Measurements from ENCODE around the gene JUND. TPM values are rescaled to one million over a fixed set of nuclear protein-coding genes. Genes with fewer than 3 reads are reported as not detected.

The JUND gene
- total and polyA plus RNA-seq, 2 of the 4 experiments (the other 2 are of a cell fraction) = 14.2 to 77.2 TPM

- TF ChIP-seq MAZ (IDR thresholded peaks at IDR 0.05; ENCODE audit: borderline replicate concordance, low read depth, low read length) (peak; percentile 9; the same call in 1 of the 2 replicates), CHD1 (IDR thresholded peaks at IDR 0.05; ENCODE audit: low read depth, low read length) (no peak)
These were observed 782 bp upstream of the JUND start (continued) for GRCh38 chr19:18282021-18282787.

- ATAC-seq (ENCODE audit: low read depth) (no peak), DNase-seq (peak; percentile 69)
- H3K9ac ChIP-seq (ENCODE audit: low read depth, low read length) = peak overlapping the region; percentile 93
- no TSS peak for BruUV-seq (replicated peaks)
- H3K14ac ChIP-seq (replicated peaks; ENCODE audit: low read depth, low read length) = peak overlapping the region; percentile 100
- H2BK20ac ChIP-seq (ENCODE audit: low read depth, low read length) = peak overlapping the region; percentile 3; the same call in 1 of the 2 replicates
- in situ Hi-C loops (cut with MboI; ENCODE audit: low sequenced_read_pairs) = no loop called here
- no peaks in the 10 kb centered on the region for H3K27me3 ChIP-seq (ENCODE audit: control insufficient read depth, insufficient read depth, low read length)
- peak overlapping the region; percentile 96 for H2AK5ac ChIP-seq (ENCODE audit: low read depth, low read length)
- peak overlapping the region; percentile 95 for H3K4me3 ChIP-seq (ENCODE audit: insufficient read depth, low read depth, low read length)
- dilution Hi-C loops (cut with HindIII; ENCODE audit: low sequenced_read_pairs, unreplicated experiment) = no loop called here
- H3K18ac ChIP-seq (ENCODE audit: low read depth, low read length) = peak overlapping the region; percentile 85
- peak overlapping the region; percentile 87 for H2AFZ ChIP-seq (replicated peaks; ENCODE audit: low read length, poor library complexity)
- peak overlapping the region; percentile 99 for H3K4ac ChIP-seq (ENCODE audit: low read depth, low read length)
- peaks cover 18% of the 10 kb centered on the region for H3K4me1 ChIP-seq (ENCODE audit: control insufficient read depth, insufficient read depth, low read length)
- ChIA-PET CTCF (interaction anchor here (0.6 to 4.8 kb wide), 19 partner anchors 12 to 1182 kb away, joined by 3 to 49 read pairs (median 4); partner anchors contain the start of genes LSM4 and SSBP4), POLR2A (ENCODE audit: unreplicated experiment) (interaction anchor here (0.9 to 1.6 kb wide), 5 partner anchors 24 to 84 kb away, joined by 4 to 25 read pairs (median 6); partner anchors contain the start of gene LSM4)
- H3K36me3 ChIP-seq (ENCODE audit: control insufficient read depth, insufficient read depth, low read length) = peaks cover 13% of the 10 kb centered on the region
- peak overlapping the region; percentile 99 for H3K23ac ChIP-seq (ENCODE audit: low read depth, low read length)
- intact Hi-C loops (cut with micrococcal nuclease) = no loop called here
- peak overlapping the region; percentile 77 for H3K4me2 ChIP-seq (ENCODE audit: low read depth, low read length)
- H3K9me3 ChIP-seq (ENCODE audit: control insufficient read depth, insufficient read depth, low read length) = no peaks in the 10 kb centered on the region
- peak overlapping the region; percentile 100 for H3K27ac ChIP-seq (ENCODE audit: insufficient read depth, low read length)
- peak overlapping the region; percentile 99 for H2AK9ac ChIP-seq (replicated peaks; ENCODE audit: low read depth, low read length, poor library complexity)
- TF ChIP-seq CHD1 (IDR thresholded peaks at IDR 0.05; ENCODE audit: low read depth, low read length) (peak; percentile 80), SMC3 (IDR thresholded peaks at IDR 0.05; ENCODE audit: low read depth, low read length) (no peak), CEBPB (IDR thresholded peaks at IDR 0.05; ENCODE audit: low read depth, low read length) (0 out of 2 replicates have a peak, but pooled peaks have one; percentile 14), RAD21 (IDR thresholded peaks at IDR 0.05; ENCODE audit: low read length) (no peak), RFX5 (IDR thresholded peaks at IDR 0.05; ENCODE audit: low read depth, low read length) (no peak), USF2 (IDR thresholded peaks at IDR 0.05; ENCODE audit: low read depth, low read length) (peak; percentile 11), MAZ (IDR thresholded peaks at IDR 0.05; ENCODE audit: borderline replicate concordance, low read depth, low read length) (peak; percentile 91; the same call in 1 of the 2 replicates), MAFK (IDR thresholded peaks at IDR 0.05; ENCODE audit: low read depth, low read length) (no peak)
- H2BK5ac ChIP-seq (ENCODE audit: low read depth, low read length, poor library complexity, severe bottlenecking) = peak overlapping the region; percentile 99
- H3K79me1 ChIP-seq (ENCODE audit: low read depth in 1 of 2, low read length in 2 of 2) = peaks cover 3 to 59% of the 10 kb centered on the region in 2 experiments; a peak in 3 of 4 replicates
- no peak overlapping the region for H2BK15ac ChIP-seq (ENCODE audit: low read depth, low read length)
- 0% methylated on average over 61 of the region's 111 CpGs; no CpG with 5 or more reads in 1 of the 2 experiments for WGBS, 2 experiments (ENCODE audit: extremely low coverage in 2 of 2, insufficient read length in 1 of 2)
- peak overlapping the region; percentile 95 for H4K91ac ChIP-seq (ENCODE audit: insufficient read depth, low read depth, low read length)
- H4K5ac ChIP-seq (ENCODE audit: low read depth, low read length) = peak overlapping the region; percentile 76
- peaks cover 4% of the 10 kb centered on the region for H3K9me1 ChIP-seq (ENCODE audit: insufficient read depth, low read length)
- H4K8ac ChIP-seq (ENCODE audit: low read depth in 2 of 2, low read length in 2 of 2) = peak overlapping the region; percentile 2 to 91; a peak in 2 of 4 replicates
- H4K20me1 ChIP-seq (ENCODE audit: insufficient read depth, low read length) = peaks cover 47% of the 10 kb centered on the region
- H3K56ac ChIP-seq (ENCODE audit: extremely low read depth, insufficient read depth, low read length) = peak overlapping the region; percentile 81; the same call in 1 of the 2 replicates
- peak overlapping the region; percentile 62; the same call in 1 of the 2 replicates for H2BK120ac ChIP-seq (ENCODE audit: low read depth, low read length)
These were observed 958 bp downstream of the JUND start for GRCh38 chr19:18280247-18281081.
